HG03378 (cell line): Measurements from ENCODE around the gene HIF1AN.

Experiments used
- ATAC-seq: cut with Tn5 transposase; IDR thresholded peaks from one replicate; pipeline ENCODE4 v1.9.1; 2021; ENCODE audit warnings: mild to moderate bottlenecking, moderate library complexity; ENCODE audit not compliant: unreplicated experiment

The HIF1AN gene

GRCh38 chr10:100520811-100521210, 14.9 kb upstream of the HIF1AN start:
- ATAC-seq: no peak

GRCh38 chr10:100522107-100522801, 13.5 kb upstream of the HIF1AN start:
- no peak for ATAC-seq

GRCh38 chr10:100522945-100523344, 12.8 kb upstream of the HIF1AN start:
- ATAC-seq: no peak

DNA sequence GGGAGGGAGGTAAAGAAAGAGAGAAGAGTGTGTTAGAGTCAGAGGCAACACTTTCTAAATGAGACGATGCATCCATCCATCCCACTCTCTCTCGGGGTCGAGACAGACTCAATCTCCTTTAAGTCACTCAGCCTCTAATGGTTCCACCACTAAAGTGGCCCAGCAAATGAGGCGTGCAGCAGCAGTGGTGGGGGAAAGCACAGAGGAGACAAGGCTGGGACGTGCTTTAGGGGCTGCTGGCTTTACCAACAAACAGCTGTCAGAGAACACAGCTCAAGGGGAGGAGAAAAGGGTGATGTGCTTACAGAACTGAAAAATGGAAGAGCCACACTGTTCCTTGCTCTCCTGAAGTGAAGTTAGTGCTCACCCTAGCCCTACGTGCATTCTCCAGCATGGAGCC, 11.5 kb upstream of the HIF1AN start:
- ATAC-seq: no peak

DNA sequence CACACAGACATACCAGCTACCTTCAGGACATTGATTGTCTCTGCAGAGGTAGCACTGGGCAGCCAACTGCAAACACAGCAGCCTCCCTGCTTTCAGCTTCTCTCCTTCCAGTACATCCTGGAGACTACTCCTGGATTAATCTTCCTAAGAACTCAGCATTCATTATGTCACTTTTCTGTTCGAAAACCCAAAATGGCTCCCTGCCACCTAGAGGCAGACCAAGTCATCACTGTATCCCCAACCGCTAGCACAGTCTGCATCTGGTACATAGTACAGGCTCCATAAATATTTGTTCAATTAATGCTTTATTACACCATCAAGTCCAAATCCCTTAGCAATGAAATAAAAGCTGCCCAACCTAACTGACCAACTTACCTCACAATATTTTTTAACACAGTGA, 11.1 kb upstream of the HIF1AN start:
- no peak for ATAC-seq

DNA sequence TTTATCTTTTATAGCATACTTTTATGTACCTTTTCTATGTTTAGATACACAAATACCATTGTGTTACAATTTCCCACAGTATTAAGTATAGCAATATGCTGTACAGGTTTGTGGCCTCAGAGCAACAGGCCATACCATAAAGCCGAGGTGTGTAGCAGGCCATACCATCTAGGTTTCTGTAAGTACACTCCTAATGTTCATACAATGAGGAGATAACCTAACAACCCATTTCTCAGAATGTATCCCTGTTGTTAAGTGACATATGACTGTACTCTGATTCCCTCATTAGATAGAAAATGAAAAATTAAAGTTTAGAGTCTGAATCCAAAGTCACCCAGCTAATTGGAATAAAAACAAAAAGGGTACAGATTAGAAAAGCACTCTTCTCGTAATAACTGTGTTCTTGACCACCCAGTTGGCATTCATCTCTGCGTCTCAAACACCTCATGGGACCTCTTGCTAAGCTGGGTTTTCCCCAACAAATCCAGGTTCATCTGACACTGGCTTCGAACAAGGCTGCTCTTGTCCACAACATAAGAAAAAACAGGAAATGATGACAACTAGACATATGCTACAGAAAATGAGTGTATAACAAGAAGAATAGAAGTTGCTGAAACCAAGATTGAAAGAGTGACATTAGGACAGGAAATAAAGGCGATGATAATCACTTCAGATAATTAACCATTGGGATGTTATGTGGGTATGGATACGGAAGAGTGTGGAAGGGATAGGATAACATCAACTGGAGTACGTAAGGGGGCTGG, 7.4 kb upstream of the HIF1AN start:
- no peak for ATAC-seq

DNA sequence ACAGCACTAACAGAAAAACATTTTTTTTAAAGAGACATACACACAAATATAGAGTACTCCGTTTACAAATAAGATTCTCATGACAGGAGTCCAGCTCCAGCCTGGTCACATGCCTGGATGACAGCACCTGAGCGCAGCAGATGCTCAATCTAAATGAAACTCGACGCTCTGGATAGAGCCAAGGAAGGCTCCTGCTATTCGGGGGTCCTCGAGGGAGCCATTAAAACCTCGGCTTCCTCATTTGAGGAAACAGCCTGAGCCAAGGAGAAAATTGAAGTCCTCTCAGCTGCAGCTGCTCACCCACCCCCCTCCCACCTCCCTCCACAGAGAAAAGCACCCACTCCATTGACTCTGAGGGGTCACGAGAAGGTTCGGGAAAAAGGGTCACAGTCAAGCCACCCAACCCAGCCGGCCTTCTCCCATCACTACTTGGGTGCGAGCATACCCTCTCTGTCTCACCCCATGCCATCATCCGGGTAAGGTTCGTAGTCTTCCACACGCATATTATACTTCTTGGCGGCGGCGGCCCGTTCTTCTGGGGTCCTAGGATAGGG, 6.7 kb upstream of the HIF1AN start:
- ATAC-seq: no peak

DNA sequence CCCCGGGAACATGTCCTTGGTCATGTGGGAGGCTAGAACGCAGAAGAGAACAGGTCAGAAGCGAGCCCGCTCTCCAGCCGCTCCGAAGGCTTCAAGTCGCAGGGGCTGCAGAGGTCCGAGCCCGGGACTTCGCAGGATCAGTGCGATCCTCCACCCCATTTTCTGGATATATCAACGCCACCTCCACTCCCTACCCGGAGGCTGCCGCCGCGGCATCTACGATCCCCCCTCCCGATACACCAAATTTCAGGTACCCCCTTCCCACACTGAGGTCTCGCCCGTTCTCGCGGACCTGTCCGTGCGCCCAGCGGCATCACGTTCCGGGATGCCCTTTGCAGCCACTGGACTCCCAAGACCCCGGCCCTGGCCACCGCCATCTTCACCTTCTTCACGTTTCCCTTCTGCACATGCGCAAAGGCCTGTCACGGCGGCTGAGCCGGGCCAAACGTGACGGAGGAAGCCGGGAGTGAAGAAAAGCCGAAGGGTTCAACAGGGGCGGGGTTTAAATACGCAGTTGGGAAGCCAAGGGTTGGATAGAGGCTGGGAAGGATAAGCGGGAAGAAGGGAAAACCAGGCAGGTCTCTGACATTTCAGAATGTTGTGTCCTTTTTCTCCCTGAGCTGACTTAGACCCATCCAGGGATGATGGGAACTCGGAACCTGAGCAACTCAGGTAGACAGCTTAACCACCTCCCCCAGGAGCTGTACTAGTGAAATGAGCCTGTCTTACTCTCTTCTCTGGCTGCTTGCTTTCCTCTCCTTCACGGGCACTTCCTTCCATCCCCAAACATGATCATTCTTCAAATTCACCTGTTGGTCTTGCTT, 6.1 kb upstream of the HIF1AN start, which contains the start of gene NDUFB8:
Gene NDUFB8 (minus strand): TSS at position 397 of the 824 bp plus-strand sequence. CDS start 20 bp downstream, at position 377.
- no peak for ATAC-seq

DNA sequence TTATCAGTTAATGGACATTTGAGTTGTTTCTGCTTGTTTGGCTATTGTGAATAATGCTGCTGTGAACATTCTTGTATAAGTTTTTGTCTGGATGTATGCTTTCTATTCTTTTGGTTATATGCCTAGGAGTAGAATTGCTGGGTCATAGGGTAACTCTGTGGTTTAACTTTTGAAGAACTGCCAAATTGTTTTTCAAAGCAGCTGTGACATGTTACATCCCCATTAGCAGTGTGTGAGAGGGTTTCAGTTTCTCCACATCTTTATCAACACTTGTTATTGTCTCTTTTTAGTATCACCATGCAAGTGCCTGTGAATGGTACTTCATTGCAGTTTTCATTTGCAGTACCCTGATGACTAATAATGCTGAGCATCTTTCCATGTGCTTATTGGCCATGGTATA, 4.0 kb upstream of the HIF1AN start:
- ATAC-seq: no peak

DNA sequence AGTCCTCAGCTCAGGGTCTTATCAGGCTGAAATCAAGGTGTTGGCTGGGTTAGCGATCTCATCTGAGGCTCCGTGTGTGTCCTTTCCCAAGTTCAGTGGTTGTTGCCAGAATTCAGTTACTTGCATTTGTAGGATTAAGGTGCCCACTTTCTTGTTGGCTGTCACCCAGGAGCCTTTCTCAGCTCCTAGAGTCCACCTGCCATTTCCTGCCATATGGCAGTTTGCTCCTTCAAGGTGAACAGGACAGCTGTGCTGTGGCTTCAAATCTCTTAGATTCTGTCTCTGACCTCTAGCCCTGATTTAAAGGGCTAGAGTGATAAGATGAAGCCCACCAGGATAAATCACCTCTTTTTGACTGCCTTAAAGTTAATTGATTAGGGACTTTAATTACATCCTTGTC, 1.0 kb upstream of the HIF1AN start:
- ATAC-seq: no peak

DNA sequence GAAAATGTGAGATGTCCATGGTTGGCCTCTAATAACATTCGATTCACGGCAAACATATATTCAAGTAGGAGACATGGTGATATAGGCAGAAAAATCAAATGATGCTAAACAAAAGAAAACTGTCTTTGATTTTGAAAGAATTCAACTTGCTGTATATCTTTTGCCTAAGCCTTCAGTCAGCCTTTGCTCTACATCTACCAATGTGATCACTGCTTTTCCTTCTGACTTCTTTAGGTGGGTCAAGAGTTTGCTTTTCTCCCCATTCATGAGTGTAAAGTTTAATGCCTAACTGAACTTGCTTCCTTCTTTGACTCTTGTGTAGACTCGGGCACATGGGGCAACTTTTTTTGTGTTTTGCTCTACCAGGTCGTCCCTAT, 417 bp upstream of the HIF1AN start:
- ATAC-seq: peak; percentile 2

DNA sequence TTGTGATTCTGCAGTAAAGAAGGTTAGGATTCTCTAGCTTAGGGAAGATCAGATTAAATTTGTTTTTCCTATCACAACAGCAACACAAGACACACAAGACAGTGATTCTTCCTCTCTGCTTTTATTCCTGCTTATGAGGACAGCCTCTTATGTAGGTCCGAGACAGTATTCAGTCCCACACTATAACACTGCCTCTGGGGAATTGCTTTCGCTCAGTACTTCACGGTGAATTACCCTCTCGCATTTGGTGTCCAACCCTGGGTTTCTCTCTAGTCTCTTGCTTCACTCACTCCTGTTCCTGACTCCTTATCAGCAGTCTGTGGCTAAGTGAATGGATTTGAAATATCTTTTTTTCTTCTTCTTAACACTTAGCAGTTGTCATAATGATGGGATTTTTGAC, 1.7 kb downstream of the HIF1AN start:
- ATAC-seq: no peak

DNA sequence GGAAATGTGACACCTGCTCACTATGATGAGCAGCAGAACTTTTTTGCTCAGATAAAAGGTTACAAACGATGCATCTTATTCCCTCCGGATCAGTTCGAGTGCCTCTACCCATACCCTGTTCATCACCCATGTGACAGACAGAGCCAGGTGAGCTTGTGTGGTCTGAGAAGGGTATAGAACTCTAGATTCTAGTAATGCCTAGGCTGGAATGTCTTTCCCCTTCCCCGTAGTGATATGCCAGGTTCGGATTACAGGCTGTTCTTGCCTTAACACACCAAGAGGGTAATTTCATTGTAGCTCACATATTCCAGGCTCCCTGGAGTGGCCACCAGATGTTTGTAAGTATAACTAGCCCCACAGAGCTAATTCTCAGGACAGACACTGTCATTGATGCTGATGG, 9.2 kb downstream of the HIF1AN start:
- no peak for ATAC-seq

DNA sequence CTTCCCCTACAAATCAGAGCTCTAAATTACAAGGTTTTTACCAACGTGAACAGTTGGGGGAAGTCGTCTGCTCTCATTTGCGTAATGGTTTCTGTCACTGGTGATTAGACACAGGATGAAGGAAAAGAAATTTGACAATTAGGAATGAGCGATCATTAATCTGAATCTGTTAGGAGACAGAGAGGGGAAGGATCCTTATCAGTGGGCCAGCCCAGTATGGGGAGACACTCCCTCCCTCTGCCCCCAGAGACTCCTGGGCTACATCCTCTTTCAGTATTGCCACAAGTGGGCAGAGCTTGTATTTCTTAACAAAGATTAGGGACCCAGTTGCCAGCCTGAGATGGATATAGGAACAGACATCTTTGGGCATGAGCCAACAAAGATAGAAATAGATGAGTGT, 15.5 kb downstream of the HIF1AN start:
- no peak for ATAC-seq

- ATAC-seq: no peak
These were observed 16.0 kb downstream of the HIF1AN start for GRCh38 chr10:100551738-100552137.

DNA sequence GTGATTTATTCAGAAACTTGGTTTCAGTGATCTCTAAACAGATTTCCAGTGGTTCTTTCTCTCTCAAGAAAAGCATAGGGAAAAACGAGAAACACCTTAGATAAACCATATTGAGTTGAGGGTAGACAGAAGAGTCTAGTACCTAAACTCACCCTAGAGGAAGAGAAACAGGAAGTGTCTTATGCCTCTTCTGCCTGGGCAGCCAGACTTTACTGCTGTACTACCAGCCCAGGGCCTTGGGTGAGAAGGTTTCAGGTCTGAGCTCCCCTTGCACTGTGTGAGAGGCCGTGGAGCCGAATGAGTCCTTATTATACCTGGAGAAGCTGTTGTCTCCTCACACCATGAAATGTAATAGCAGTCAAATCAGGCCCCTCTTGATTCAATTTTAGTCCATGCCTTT, 18.2 kb downstream of the HIF1AN start:
- no peak for ATAC-seq

GRCh38 chr10:100554902-100555301, 19.2 kb downstream of the HIF1AN start:
- ATAC-seq: no peak

DNA sequence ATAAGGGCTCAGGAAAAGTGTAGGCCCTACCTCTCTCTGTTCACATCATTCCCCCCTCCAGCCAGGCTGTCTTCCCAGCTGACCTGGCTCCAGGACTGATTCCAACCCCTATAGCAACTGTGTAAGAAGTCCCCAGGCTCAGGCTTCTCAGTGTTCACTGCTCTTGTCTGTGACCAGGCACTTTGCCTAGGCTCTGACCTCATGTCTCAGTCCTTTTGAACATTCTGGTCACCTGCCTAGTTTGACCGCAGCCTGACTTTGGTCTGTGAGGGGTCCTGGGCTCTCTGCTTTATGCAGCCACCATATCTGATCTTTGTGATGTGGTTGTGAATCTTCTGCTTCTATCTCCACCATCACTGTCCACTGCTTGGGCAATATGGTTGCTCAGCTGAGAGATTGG, 24.5 kb downstream of the HIF1AN start:
- ATAC-seq: no peak

- ATAC-seq: no peak
These were observed 25.3 kb downstream of the HIF1AN start for GRCh38 chr10:100561005-100561404.

GRCh38 chr10:100562008-100562672, 26.4 kb downstream of the HIF1AN start:
- ATAC-seq: peak; percentile 65
